ENCODE measurements around the gene NEURL2.
A peak's percentile ranks its signal among the peaks of the same experiment; 100 is the strongest.

The NEURL2 gene

DNA sequence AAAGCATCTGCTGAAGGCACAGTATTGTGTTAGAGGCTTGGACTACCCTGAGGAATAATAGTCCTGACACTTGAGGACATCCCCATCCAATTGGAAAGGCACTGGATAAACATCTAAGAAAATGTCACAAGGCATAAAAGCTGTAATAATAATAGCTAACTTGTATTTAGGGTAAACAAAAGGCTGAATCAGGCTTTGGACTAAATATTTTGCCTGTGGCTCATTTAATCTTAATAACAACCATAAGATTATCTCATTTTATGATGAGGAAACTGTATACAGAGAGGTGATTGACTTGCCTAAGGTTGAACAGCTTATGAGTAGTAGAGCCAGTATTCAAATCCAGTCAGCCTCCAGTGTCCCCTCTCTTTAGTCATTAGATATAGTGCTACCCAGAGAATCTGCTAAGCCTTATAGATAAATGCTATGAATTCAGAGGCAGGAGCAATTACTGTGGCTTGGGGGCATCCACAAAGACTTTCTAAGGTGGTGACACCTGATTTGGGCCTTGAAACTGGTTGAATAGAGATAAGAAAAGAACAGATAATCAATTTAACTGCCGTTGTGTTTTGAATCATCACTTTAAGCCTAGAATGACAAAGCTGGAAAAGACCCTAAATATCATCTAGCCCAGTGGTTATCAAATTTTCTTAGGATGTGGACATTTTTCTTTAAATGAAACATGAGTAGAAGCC lies 17.5 kb downstream of the NEURL2 start:
- no peak for DNase-seq (ENCODE audit: low spot score)

GRCh38 chr20:45872626-45873025 lies 18.4 kb downstream of the NEURL2 start:
- DNase-seq (ENCODE audit: low spot score): no peak

- DNase-seq (ENCODE audit: low spot score): peak; percentile 49
These were observed 23.2 kb downstream of the NEURL2 start for GRCh38 chr20:45867819-45868176.

- DNase-seq (ENCODE audit: low spot score): no peak
These were observed 23.7 kb downstream of the NEURL2 start for GRCh38 chr20:45867136-45867818.

- no peak for DNase-seq (ENCODE audit: low spot score)
These were observed 24.6 kb downstream of the NEURL2 start for GRCh38 chr20:45866454-45866853.

- no peak for DNase-seq (ENCODE audit: low spot score)
These were observed 27.2 kb downstream of the NEURL2 start for GRCh38 chr20:45863543-45864470.

- DNase-seq (ENCODE audit: low spot score): no peak
These were observed 29.6 kb downstream of the NEURL2 start for GRCh38 chr20:45861221-45862075.

GRCh38 chr20:45860560-45861220 lies 30.3 kb downstream of the NEURL2 start:
- no peak for DNase-seq (ENCODE audit: low spot score)

- DNase-seq (ENCODE audit: low spot score): no peak
These were observed 31.1 kb downstream of the NEURL2 start for GRCh38 chr20:45859916-45860315.

- DNase-seq (ENCODE audit: low spot score): no peak
These were observed 33.2 kb downstream of the NEURL2 start for GRCh38 chr20:45857882-45858216.

GRCh38 chr20:45857114-45857881 lies 33.7 kb downstream of the NEURL2 start, which contains the start of the genes ACOT8 and ZSWIM3:
Gene ACOT8, minus strand, starts transcription at chr20:45857392. Its CDS starts 77 bp downstream, at chr20:45857315.
Gene ZSWIM3, plus strand, starts transcription at chr20:45857614. Its CDS starts 212 bp downstream, at chr20:45857826.
- DNase-seq (ENCODE audit: low spot score): peak; percentile 100

DNA sequence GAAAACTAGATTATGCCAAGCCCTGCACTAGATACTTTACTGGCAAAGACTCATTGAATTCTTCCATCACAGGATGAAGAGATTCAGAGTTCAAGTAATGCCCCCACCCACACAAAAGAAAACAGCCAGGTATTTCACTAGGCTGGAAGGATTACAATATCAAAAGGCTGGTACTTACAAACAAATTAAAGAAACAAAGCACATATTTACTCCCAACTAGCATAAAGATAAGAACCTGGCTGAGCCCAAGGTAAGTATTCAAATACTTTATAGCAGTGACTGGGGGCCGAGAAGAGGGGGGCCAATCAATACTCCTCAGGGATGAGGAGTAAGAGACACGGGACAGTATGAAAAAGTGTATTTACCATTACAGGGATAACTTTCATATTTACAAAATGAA lies 37.5 kb downstream of the NEURL2 start:
- DNase-seq (ENCODE audit: low spot score): no peak

GRCh38 chr20:45852326-45852725 lies 38.7 kb downstream of the NEURL2 start:
- DNase-seq (ENCODE audit: low spot score): no peak

GRCh38 chr20:45851501-45851900 lies 39.5 kb downstream of the NEURL2 start:
- DNase-seq (ENCODE audit: low spot score): no peak

- no peak for DNase-seq (ENCODE audit: low spot score)
These were observed 40.1 kb downstream of the NEURL2 start for GRCh38 chr20:45850926-45851325.

GRCh38 chr20:45850238-45850637 lies 40.8 kb downstream of the NEURL2 start:
- DNase-seq (ENCODE audit: low spot score): no peak

- no peak for DNase-seq (ENCODE audit: low spot score)
These were observed 41.9 kb downstream of the NEURL2 start for GRCh38 chr20:45848969-45849582.

GRCh38 chr20:45848421-45848820 lies 42.6 kb downstream of the NEURL2 start:
- DNase-seq (ENCODE audit: low spot score): no peak

DNA sequence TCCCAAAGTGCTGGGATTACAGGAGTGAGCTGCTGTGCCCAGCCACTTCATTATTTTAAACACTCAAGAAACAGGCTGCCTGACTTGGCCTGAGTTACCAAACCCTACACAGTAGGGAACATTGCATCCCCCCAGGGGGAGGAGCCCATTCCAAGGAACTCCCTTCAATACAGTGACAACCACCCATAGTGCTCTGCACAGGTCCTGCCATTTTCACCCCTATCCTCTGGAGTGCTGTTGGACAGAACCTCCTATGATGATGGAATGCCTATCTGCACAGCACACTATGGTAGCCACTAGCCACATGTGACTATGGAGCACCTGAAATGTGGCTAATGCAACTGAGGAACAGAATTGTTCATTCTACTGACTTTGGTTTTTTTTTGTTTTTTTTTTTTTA lies 45.6 kb downstream of the NEURL2 start:
- DNase-seq (ENCODE audit: low spot score): no peak

DNA sequence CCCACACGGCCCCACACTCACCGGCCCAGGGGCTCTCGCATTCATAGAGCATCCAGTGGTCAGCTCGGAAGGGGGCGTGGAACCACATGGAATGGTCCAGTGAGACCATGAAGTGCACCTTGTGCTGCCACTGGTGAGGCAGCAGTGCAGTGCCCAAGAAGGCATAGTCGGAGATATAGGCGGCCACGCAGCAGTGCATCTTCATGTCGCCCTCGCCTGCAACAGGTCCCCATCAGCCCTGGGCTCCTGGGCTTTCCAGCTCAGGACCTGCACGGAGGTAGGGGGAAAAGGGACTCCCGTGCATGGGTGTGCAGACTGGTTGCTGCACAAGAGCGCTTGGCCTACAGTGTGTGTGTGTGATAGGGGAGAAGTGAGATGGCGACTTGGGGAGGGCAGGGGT lies 47.5 kb downstream of the NEURL2 start:
- DNase-seq (ENCODE audit: low spot score): no peak

Data from GM03348 (cell line).